Measurements from ENCODE around the gene VCAN. TPM values are rescaled to one million over a fixed set of nuclear protein-coding genes. Genes with fewer than 3 reads are reported as not detected.

The VCAN gene
- total and polyA plus RNA-seq, 2 of the 4 experiments (the other 2 are of a cell fraction), result 45.3 to 158 TPM

GRCh38 chr5:83527221-83527620 is 55.7 kb downstream of the VCAN start:
- H3K4me3 ChIP-seq (ENCODE audit: insufficient read depth, low read depth, low read length), result no peak overlapping the region
- no peak overlapping the region for H4K91ac ChIP-seq (ENCODE audit: insufficient read depth, low read depth, low read length)
- no peak overlapping the region for H3K4me2 ChIP-seq (ENCODE audit: low read depth, low read length)
- ChIA-PET POLR2A (ENCODE audit: unreplicated experiment) (interaction anchor here (0.7 kb wide), 1 partner anchor 11 kb away, joined by 3 read pairs; no protein-coding TSS in a partner anchor), CTCF (no interaction called here)
- ATAC-seq (ENCODE audit: low read depth) (no peak), DNase-seq (no peak)
- no peak for TF ChIP-seq NFE2L2 (IDR thresholded peaks at IDR 0.05; ENCODE audit: low read depth, low read length)
- no peak for TF ChIP-seq CTCF (conservative IDR thresholded peaks at IDR 0.05; ENCODE audit: low read depth, low read length)
- TF ChIP-seq SMC3 (IDR thresholded peaks at IDR 0.05; ENCODE audit: low read depth, low read length), result no peak
- TF ChIP-seq FOS (IDR thresholded peaks at IDR 0.05; ENCODE audit: low read depth, low read length), result no peak
- no peak for TF ChIP-seq POLR2A (IDR thresholded peaks at IDR 0.05; ENCODE audit: low read depth, low read length)
- no peak for TF ChIP-seq CHD1 (IDR thresholded peaks at IDR 0.05; ENCODE audit: low read depth, low read length)
- TF ChIP-seq MXI1 (IDR thresholded peaks at IDR 0.05; ENCODE audit: borderline replicate concordance, low read depth, low read length), result no peak
- TF ChIP-seq RCOR1 (IDR thresholded peaks at IDR 0.05; ENCODE audit: insufficient replicate concordance, low read length), result no peak
- no peak for TF ChIP-seq USF2 (IDR thresholded peaks at IDR 0.05; ENCODE audit: low read depth, low read length)
- TF ChIP-seq CEBPB (IDR thresholded peaks at IDR 0.05; ENCODE audit: low read depth, low read length), result no peak
- no peak overlapping the region for H3K56ac ChIP-seq (ENCODE audit: extremely low read depth, insufficient read depth, low read length)
- no peak overlapping the region for H3K14ac ChIP-seq (replicated peaks; ENCODE audit: low read depth, low read length)
- H2AK9ac ChIP-seq (replicated peaks; ENCODE audit: low read depth, low read length, poor library complexity), result no peak overlapping the region
- H2BK5ac ChIP-seq (ENCODE audit: low read depth, low read length, poor library complexity, severe bottlenecking), result no peak overlapping the region
- H2AK5ac ChIP-seq (ENCODE audit: low read depth, low read length), result no peak overlapping the region
- peaks cover 0 to 6% of the 10 kb centered on the region in 2 experiments; a peak in 3 of 4 replicates for H3K79me1 ChIP-seq (ENCODE audit: low read depth in 1 of 2, low read length in 2 of 2)
- H4K20me1 ChIP-seq (ENCODE audit: insufficient read depth, low read length), result no peaks in the 10 kb centered on the region
- no peaks in the 10 kb centered on the region for H3K27me3 ChIP-seq (ENCODE audit: control insufficient read depth, insufficient read depth, low read length)
- H3K4ac ChIP-seq (ENCODE audit: low read depth, low read length), result no peak overlapping the region
- no peaks in the 10 kb centered on the region; the same call in 1 of the 2 replicates for H3K9me1 ChIP-seq (ENCODE audit: insufficient read depth, low read length)
- no peaks in the 10 kb centered on the region for H3K9me3 ChIP-seq (ENCODE audit: control insufficient read depth, insufficient read depth, low read length)
- no peaks in the 10 kb centered on the region for H3K36me3 ChIP-seq (ENCODE audit: control insufficient read depth, insufficient read depth, low read length)
- intact Hi-C loops (cut with micrococcal nuclease) (no loop called here), dilution Hi-C loops (cut with HindIII; ENCODE audit: low sequenced_read_pairs, unreplicated experiment) (no loop called here), in situ Hi-C loops (cut with MboI; ENCODE audit: low sequenced_read_pairs) (no loop called here)
- no peak overlapping the region for H4K8ac ChIP-seq (ENCODE audit: low read depth in 2 of 2, low read length in 2 of 2)
- no CpG with 5 or more reads among the region's 4 CpGs for WGBS, 2 experiments (ENCODE audit: extremely low coverage in 2 of 2, insufficient read length in 1 of 2)
- no peak overlapping the region for H3K18ac ChIP-seq (ENCODE audit: low read depth, low read length)
- no peak overlapping the region for H2BK120ac ChIP-seq (ENCODE audit: low read depth, low read length)
- no peak overlapping the region for H2BK20ac ChIP-seq (ENCODE audit: low read depth, low read length)
- BruUV-seq (replicated peaks), result no TSS peak
- no peak overlapping the region for H2AFZ ChIP-seq (replicated peaks; ENCODE audit: low read length, poor library complexity)
- H3K27ac ChIP-seq (ENCODE audit: insufficient read depth, low read length), result no peak overlapping the region
- H4K5ac ChIP-seq (ENCODE audit: low read depth, low read length), result no peak overlapping the region
- H2BK15ac ChIP-seq (ENCODE audit: low read depth, low read length), result no peak overlapping the region
- no peaks in the 10 kb centered on the region for H3K4me1 ChIP-seq (ENCODE audit: control insufficient read depth, insufficient read depth, low read length)
- H3K23ac ChIP-seq (ENCODE audit: low read depth, low read length), result no peak overlapping the region
- no peak overlapping the region for H3K9ac ChIP-seq (ENCODE audit: low read depth, low read length)

Measured in IMR-90 (cell line).